ENCODE results near the gene SMARCAL1. TPM values are rescaled to one million over a fixed set of nuclear protein-coding genes. Genes with fewer than 3 reads are reported as not detected.

SMARCAL1 gene
- total and polyA plus RNA-seq, 9 of the 15 experiments (the other 6 are each of a cell fraction or from before 2014, with no cell fraction given) = 8.2 to 27.9 (median 12.4) TPM

GRCh38 chr2:216469661-216470060 lies 57.4 kb downstream of the SMARCAL1 start (continued):
- TF ChIP-seq AFF1 (IDR thresholded peaks at IDR 0.05; ENCODE audit: low read depth in 1 of 2, partially characterized antibody in 2 of 2) = no peak

- WGBS (ENCODE audit: insufficient coverage, low coverage, missing lambda C conversion rate) = 51% methylated on average over 3 of the region's 3 CpGs
- Histone ChIP-seq H3K9me1 (ENCODE audit: control insufficient read depth, insufficient read depth, low read length) (no peaks in the 10 kb centered on the region), H3K4me1 (replicated peaks in 1 of 2; ENCODE audit: control insufficient read depth in 2 of 2, insufficient read depth in 2 of 2, low read length in 2 of 2) (no peaks in the 10 kb centered on the region; a peak in 4 of 5 replicates), H2AFZ (ENCODE audit: low read depth, low read length) (no peak overlapping the region), H3K9ac (ENCODE audit: insufficient read depth in 1 of 2, low read depth in 2 of 2, low read length in 2 of 2) (no peak overlapping the region), H3K27me3 (ENCODE audit: control insufficient read depth in 2 of 2, insufficient read depth in 2 of 2, low read length in 2 of 2) (no peaks in the 10 kb centered on the region), H3K4me3 (no peak overlapping the region), H3K27ac (ENCODE audit: extremely low read depth, low read depth, low read length) (no peak overlapping the region), H3K4me2 (ENCODE audit: insufficient read depth, low read length) (no peak overlapping the region), H3K36me3 (ENCODE audit: control insufficient read depth, insufficient read depth, low read length) (peaks cover 15% of the 10 kb centered on the region; the same call in 2 of the 3 replicates), H4K20me1 (replicated peaks; ENCODE audit: control insufficient read depth, insufficient read depth, low read length) (no peaks in the 10 kb centered on the region), H3K79me2 (ENCODE audit: control insufficient read depth, insufficient read depth, low read length) (no peaks in the 10 kb centered on the region), H3K9me3 (replicated peaks; ENCODE audit: control insufficient read depth, insufficient read depth, low read depth, low read length) (no peaks in the 10 kb centered on the region)
- ChIA-PET POLR2A (no interaction called here), CTCF (ENCODE audit: low intra/inter-chr PET ratio) (no interaction called here)
- intact Hi-C loops (cut with micrococcal nuclease) = no loop called here
- FAIRE-seq (no peak), ATAC-seq (no peak), DNase-seq (ENCODE audit: extremely low read depth in 1 of 4, low spot score in 3 of 4) (no peak)
- BruUV-seq (replicated peaks) = no TSS peak
- in situ Hi-C loops (cut with MboI) = no loop called here
- TF ChIP-seq MCM5 (IDR thresholded peaks at IDR 0.05; ENCODE audit: low read depth) (no peak), SMAD1 (IDR thresholded peaks at IDR 0.05; ENCODE audit: low read depth, low read length, partially characterized antibody) (no peak), ZBED1 (IDR thresholded peaks at IDR 0.05) (no peak), SRF (CRISPR knock-in tag; IDR thresholded peaks at IDR 0.05) (no peak), KDM1A (IDR thresholded peaks at IDR 0.05) (no peak), ZNF384 (IDR thresholded peaks at IDR 0.05; ENCODE audit: low read depth, low read length) (peak; percentile 76), PRMT5 (CRISPR knock-in tag; IDR thresholded peaks at IDR 0.05) (no peak), ARID1B (IDR thresholded peaks at IDR 0.05) (peak; percentile 54; the same call in 1 of the 2 replicates), CBFA2T2 (conservative IDR thresholded peaks at IDR 0.05) (peak; percentile 20; the same call in 1 of the 2 replicates), TCF3 (CRISPR knock-in tag; IDR thresholded peaks at IDR 0.05) (peak; percentile 38), TAL1 (IDR thresholded peaks at IDR 0.05) (peak; percentile 34; the same call in 1 of the 2 replicates), GATAD2B (IDR thresholded peaks at IDR 0.05; ENCODE audit: borderline replicate concordance) (no peak), CBFA2T3 (IDR thresholded peaks at IDR 0.05) (peak; percentile 63; the same call in 1 of the 2 replicates), CREB5 (CRISPR knock-in tag; IDR thresholded peaks at IDR 0.05) (no peak), HES1 (IDR thresholded peaks at IDR 0.05; ENCODE audit: low read depth) (no peak), MTA2 (IDR thresholded peaks at IDR 0.05; ENCODE audit: low read depth) (0 out of 2 replicates have a peak, but pooled peaks have one; percentile 27), SMARCA4 (IDR thresholded peaks at IDR 0.05) (0 out of 2 replicates have a peak, but pooled peaks have one; percentile 15)
Observed at GRCh38 chr2:216473187-216473586, 60.9 kb downstream of the SMARCAL1 start.

Measured in K562 (cell line).